Activated T-helper 2 cell treated with anti-CD3 and anti-CD28 coated beads, Interferon-gamma antibody, Interleukin-2, Interleukin-4, amounts not matched to agents 10 μg/mL and 5 μg/mL and 100 μg/mL, durations not matched to agents 14 hours and 24 hours and 36 hours (primary cell): ENCODE results near the gene ZNF846. TPM values are rescaled to one million over a fixed set of nuclear protein-coding genes. Genes with fewer than 3 reads are reported as not detected.

Experiments
- DNase-seq: peaks from one replicate; pipeline ENCODE4 v3.0.0; 2021; ENCODE audit warnings: low spot score
- H3K27ac Mint-ChIP-seq: one replicate; pipeline ENCODE4 v1.8.0; 2021; ENCODE audit warnings: mixed read lengths
- H3K27me3 Mint-ChIP-seq: one replicate; pipeline ENCODE4 v1.8.0; 2021; ENCODE audit warnings: low read depth, mixed read lengths
- H3K36me3 Mint-ChIP-seq: one replicate; pipeline ENCODE4 v1.8.0; 2021; ENCODE audit warnings: low read depth, mixed read lengths
- H3K4me1 Mint-ChIP-seq: one replicate; pipeline ENCODE4 v1.8.0; 2021; ENCODE audit warnings: low read depth, mixed read lengths
- H3K4me3 Mint-ChIP-seq: one replicate; pipeline ENCODE4 v1.8.0; 2021; ENCODE audit warnings: low read depth, mild to moderate bottlenecking, moderate library complexity, mixed read lengths
- H3K9me3 Mint-ChIP-seq: one replicate; pipeline ENCODE4 v1.8.0; 2021; ENCODE audit warnings: mixed read lengths
- intact Hi-C: fragments of 100-400 bp; cut with micrococcal nuclease; formaldehyde crosslinking; loops from one replicate; pipeline ENCODE4 v1.15.1; 2023
- total RNA-seq: library from RNA; stranded (reverse); gene quantifications from 2 replicates; pipeline ENCODE4 v1.2.3, GENCODE V29; 2022

The ZNF846 gene
- total RNA-seq, 1 donor from 2014 or later: 3.7 TPM

GRCh38 chr19:9702186-9702585 is 66.4 kb downstream of the ZNF846 start:
- intact Hi-C loops: no loop called here
- Mint-ChIP-seq H3K27ac (no peak overlapping the region), H3K27me3 (no peaks in the 10 kb centered on the region), H3K4me1 (no peaks in the 10 kb centered on the region), H3K9me3 (peaks cover 43% of the 10 kb centered on the region), H3K36me3 (no peaks in the 10 kb centered on the region), H3K4me3 (no peak overlapping the region)
- no peak for DNase-seq

Other genes with a start within 250 kb of the ZNF846 start
- 10.4 and 10.5 TPM in 2 replicates for gene ZNF426, start 230.1 kb downstream of the ZNF846 start, total RNA-seq
- gene ZNF121, start 184.2 kb downstream of the ZNF846 start, total RNA-seq: 57.2 and 62.2 TPM in 2 replicates
- gene ZNF561, start 147.5 kb downstream of the ZNF846 start, total RNA-seq: 27.1 and 28.3 TPM in 2 replicates
- gene ZNF562, start 93.6 kb downstream of the ZNF846 start, total RNA-seq: 17.3 and 18.2 TPM in 2 replicates
- 23.4 and 23.7 TPM in 2 replicates for gene FBXL12, start 50.3 kb upstream of the ZNF846 start, total RNA-seq
- gene UBL5, start 59.2 kb upstream of the ZNF846 start, total RNA-seq: 331 and 335 TPM in 2 replicates
- gene PIN1, start 66.6 kb upstream of the ZNF846 start, total RNA-seq: 84.3 and 87.3 TPM in 2 replicates
- gene OLFM2, start 167.8 kb upstream of the ZNF846 start, total RNA-seq: 0.85 and 0.89 TPM in 2 replicates
- gene COL5A3, start 241.8 kb upstream of the ZNF846 start, total RNA-seq: 0.80 and 0.87 TPM in 2 replicates
- gene RDH8, start 244.7 kb upstream of the ZNF846 start, total RNA-seq: not detected in 2 replicates